ENCODE measurements around the gene LMX1B.

The LMX1B gene

DNA sequence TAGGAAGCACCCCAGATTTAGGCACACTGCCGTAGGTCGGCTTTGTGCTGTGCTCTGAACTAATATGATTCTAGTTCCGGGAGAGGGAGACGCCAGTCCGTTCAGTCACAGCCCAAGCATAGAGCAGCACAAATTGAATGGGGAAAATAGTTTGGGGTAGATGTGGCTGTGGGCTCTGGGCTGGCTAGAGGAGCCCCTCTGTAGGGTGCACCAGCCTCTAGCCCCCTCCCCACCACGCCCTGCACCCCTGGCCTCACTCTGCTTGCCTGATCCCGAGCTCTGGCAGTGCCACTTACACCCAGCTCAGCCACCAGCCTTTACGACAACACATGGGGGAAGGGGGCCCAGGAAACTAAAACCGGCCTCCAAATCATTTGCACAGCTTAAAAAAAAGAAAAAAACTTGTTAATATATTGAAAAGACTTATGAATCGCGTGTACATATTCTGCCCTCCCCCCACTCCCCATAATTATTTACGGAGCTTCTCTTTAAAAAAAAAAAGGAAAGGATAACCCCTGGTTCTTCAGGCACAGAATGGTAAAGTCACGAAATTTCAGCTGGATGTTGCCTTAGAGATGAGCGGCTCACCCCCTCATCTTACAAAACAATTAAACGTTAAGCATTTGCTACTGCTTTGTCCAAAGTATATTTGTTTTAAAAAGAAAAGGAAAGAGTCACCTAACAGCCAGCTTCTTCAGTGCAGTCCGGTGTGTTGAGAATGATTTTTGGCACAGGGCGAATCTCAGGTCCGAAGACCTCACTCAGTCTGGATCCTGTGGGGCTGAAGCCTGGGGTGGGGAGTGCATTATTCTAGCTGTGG lies 3.5 kb downstream of the LMX1B start:
- no peak for DNase-seq

- DNase-seq: no peak
These were observed 4.1 kb downstream of the LMX1B start for GRCh38 chr9:126617823-126618165.

DNA sequence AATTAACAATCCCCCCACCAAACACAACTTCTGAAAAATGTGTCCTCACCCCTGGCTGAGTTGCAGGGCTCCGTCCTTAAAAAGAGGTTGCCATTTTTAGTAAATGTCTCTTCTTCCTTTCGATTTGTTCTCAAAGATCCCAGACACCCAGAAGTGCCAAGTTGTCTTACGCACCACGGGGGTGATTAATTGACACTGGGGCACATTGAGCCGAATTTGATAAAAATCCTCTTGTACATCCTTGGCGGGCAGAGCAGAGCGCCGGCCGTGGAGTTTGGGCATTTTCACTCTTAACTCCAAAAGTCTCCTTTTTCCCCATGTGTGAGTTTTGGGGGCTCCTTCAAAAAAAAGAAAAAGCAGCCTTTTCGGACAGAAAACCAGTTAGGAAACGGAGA lies 4.5 kb downstream of the LMX1B start:
- DNase-seq: no peak

DNA sequence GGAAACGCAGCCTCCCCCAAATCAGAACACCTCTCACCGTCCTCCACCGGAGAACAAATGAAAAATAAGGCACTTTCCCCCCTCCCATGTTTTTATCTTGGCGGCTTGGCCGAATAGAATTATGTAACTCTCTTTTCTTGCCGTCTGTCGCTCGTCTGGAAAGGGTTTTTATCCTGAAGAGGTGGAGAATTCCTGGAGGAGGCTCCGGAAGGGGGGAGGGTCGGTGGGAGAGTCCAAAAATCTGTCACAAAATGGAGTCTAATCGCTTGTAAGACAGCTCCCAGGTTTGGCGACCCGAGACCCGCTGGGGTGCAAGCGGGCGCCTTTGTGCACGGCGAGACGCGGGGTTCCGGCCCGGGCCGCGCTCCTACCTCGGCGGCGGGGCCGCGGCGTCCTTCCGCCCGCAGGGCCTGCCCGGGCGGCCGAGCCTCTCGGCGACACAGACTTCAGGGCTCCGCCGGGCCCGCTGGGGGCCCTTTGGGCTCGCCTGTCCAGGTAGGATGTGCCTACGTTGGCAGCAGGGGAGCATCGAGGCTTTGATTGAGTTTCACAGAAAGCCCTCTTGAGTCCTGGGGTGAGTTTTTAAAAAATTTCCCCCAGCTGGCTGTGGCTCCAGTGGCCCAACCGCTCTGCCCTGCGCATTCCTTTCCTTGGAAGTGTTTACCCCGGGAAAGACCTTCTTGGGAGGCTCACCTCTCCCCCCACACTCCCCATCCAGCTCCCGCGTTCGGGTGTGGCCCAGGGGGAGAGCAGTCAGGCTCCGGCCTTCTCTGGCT lies 5.0 kb downstream of the LMX1B start:
- DNase-seq: no peak

- no peak for DNase-seq
These were observed 5.8 kb downstream of the LMX1B start for GRCh38 chr9:126619361-126620135.

- DNase-seq: no peak
These were observed 6.8 kb downstream of the LMX1B start for GRCh38 chr9:126620478-126620877.

GRCh38 chr9:126621061-126621918 lies 7.6 kb downstream of the LMX1B start:
- no peak for DNase-seq

GRCh38 chr9:126621919-126622735 lies 8.4 kb downstream of the LMX1B start:
- no peak for DNase-seq

DNA sequence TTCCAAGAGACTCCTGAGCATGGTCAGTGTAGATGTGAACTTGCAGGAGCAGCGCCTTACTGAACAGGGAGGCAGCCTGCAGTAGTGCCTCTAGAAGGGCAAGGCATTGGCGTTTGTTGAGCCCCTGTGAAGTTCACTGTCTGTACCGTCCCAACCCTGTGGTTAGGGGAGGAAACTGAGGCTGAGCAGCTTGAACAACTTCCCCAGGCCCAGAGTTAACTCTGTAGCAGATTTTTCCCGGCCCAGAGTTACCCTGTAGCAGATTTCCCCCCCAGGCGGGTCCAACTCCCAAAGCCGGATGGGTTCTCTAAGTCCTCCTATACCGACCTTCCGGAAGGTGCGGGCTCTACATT lies 9.6 kb downstream of the LMX1B start:
- DNase-seq: no peak

DNA sequence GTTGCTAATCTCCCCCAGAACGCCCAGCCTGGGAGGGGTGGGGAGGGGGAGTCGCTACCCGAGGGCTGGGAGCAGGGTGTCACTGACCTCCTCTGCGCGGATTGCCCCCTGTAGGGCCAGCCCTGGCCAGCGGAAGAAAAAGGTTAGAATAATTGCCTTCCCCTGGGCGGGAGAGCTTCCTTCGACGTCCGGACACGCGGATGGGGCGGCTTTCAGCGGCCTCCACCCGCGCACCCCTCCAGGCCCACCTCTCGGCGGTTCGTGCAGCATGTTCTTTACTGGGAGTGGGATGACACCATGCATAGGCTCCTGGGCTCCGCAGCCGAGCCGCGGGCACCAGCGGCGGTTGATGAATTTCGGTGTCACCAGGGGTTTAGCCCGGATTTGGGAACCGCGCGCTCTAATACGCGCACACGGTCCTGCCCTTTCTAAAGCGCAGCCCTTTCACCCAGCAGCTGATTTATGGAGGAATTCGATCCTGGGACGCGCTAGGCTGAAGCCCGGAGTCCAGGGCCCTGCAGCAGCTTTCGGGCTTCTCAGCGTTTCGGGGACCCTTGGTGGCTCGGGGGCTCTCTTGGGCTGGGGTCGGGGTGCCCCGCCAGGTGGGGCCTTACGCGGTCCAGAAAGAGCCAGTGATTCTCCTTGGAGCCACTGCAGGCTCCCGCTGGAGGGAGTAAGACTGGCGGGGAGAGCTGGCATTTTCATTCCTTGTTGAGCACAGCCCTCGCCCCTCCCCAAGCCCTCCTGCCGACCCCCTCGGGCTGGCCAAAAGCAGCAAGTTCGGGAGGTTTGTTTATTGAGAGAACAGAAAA lies 10.1 kb downstream of the LMX1B start:
- DNase-seq: no peak

- no peak for DNase-seq
These were observed 10.7 kb downstream of the LMX1B start for GRCh38 chr9:126624479-126624826.

DNA sequence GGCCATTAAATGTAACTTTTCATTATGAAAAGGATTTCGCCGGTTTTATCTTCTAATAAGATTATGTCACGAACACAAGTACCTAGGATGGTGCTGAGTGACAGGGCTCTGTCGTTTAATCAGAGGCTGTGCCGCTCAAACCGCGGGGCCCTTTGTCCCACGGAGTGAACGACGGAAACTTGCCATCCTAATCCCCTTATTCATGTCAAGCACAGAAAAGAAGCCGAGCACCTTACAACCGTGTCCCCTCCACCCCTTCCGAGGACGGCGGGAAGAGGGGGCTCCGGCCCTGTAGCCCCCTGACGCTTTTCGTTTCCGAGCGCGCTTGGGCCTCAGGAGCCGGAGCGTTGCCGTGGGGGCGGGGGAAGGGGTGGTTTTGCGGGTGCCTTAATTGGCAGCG lies 11.2 kb downstream of the LMX1B start:
- no peak for DNase-seq

- DNase-seq: no peak
These were observed 11.8 kb downstream of the LMX1B start for GRCh38 chr9:126625329-126626126.

GRCh38 chr9:126626127-126626925 lies 12.6 kb downstream of the LMX1B start:
- DNase-seq: no peak

DNA sequence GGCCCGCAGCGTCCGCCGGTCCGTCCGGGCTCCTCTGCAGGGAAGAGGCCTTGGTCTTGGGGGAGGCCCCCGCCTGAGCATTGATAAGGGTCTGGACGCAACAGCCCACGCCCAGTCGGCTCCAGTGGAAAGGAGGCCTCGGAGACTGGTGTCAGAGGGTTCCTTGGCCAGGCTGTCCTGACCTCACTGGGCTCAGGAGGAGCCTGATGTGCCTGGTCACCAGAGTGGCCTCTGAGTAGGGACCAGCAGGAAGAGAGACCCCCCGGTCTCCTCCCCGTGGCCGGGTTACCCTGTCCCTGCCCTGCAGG lies 13.2 kb downstream of the LMX1B start:
- no peak for DNase-seq

- DNase-seq: no peak
These were observed 14.4 kb downstream of the LMX1B start for GRCh38 chr9:126628146-126628545.

DNA sequence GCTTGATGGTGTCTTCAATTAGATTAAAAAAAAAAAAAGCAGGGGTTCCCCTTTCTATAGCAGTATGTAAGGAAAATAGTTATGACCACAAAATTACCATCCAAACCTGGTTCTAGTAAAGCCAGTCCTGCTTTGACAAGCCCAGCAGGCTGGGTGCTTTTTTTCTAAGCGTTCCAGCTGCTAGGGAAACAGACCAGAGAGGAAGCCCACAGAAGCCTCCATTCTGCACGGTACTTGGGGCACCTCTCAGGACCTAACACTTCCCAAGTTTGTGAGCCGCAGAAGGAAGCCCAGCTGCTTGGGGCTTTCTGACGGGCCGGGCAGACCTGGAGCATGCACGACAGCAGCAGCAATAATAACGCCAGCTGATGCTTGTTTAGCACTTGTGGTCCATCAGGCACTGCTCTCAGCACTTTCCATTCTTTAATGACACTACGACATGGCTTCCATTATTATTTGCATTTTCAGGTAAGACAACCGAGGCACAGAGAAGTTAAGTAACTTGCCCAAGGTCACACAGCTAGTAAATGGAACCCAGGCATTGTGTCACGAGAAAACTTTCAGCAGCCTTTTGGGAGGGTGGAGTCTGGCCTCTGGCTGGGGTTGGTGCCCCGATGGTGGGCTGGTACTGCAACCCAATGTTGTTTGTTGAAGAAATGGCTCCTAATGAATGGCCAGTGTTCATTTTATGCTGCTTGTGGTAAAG lies 15.4 kb downstream of the LMX1B start:
- no peak for DNase-seq
